GM12892 (cell line): ENCODE results near the gene CHI3L1.

Experiments
- POLR2A ChIP-seq: IDR thresholded peaks from 2 replicates; pipeline ENCODE4 v1.6.1; 2011; ENCODE audit warnings: low read depth, low read length, control low read depth
- TAF1 ChIP-seq: IDR thresholded peaks from 2 replicates; pipeline ENCODE4 v1.6.1; 2011; ENCODE audit warnings: low read depth, mild to moderate bottlenecking, control low read depth, low read length, borderline replicate concordance

DNA sequence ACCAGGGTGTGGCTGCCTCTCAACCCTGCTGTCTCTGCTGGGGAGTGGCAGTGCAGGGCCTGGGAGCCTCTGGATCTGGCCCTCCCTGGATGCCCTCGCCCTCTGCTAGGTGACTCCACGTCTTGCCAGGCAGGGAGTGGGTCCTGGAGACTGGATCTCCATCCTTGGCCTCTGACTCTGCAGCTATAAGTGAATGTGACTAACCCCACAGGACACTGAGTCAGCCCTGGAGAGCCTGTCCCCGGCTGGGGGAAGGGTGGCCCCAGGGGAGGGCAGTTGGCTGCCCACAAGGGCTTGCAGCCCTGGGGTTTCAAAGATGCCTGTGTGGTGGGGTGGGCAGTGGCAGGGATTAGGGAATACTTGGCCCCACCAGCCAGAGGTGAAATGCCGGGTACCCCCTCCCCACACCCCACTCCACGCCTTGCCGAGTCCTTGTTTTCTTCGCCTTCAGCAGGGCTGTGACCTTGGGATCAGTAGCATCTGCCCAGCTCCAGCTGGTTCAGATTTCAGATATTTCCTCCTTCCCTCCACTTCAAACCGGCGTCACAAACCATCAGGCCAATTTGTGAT, 8.9 kb downstream of the CHI3L1 start:
- TF ChIP-seq POLR2A, result no peak
- TF ChIP-seq TAF1, result no peak
